Measurements from ENCODE around the gene ZNF680.
"Not testable (repeated sequence)": the region's sequence is repeated elsewhere in the genome, so short reads cannot be mapped to it uniquely, and the experiment has no call there.

ZNF680 gene

DNA sequence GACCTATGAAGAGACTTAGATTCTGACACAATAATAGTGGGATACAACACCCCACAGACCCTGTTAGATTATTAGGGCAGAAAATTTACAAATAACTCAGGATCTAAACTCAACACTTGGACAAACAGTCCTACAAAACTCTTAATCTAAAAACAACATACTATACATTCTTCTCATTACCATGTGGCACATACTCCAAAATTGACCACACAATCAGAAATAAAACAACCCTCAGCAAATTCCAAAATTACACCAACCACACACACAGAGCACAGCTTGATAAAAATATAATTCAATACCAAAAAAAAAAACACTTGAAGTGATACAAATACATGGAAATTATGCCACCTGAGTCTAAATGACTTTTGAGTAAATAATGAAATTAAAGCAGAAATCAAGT is 7.8 kb downstream of the ZNF680 start:
- DNase-seq: no peak

DNA sequence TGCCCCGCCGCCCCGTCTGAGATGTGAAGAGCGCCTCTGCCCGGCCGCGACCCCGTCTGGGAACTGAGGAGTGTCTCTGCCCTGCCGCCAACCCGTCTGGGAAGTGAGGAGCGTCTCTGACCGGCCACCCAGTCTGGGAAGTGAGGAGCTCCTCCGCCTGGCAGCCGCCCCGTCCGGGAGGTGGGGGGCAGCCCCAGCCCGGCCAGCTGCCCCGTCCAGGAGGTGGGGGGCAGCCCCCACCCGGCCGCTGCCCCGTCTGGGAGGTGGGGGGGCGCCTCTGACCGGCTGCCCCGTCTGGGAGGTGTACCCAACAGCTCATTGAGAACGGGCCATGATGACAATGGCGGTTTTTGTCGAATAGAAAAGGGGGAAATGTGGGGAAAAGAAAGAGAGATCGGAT is 8.7 kb downstream of the ZNF680 start:
- not testable (repeated sequence) for DNase-seq

DNA sequence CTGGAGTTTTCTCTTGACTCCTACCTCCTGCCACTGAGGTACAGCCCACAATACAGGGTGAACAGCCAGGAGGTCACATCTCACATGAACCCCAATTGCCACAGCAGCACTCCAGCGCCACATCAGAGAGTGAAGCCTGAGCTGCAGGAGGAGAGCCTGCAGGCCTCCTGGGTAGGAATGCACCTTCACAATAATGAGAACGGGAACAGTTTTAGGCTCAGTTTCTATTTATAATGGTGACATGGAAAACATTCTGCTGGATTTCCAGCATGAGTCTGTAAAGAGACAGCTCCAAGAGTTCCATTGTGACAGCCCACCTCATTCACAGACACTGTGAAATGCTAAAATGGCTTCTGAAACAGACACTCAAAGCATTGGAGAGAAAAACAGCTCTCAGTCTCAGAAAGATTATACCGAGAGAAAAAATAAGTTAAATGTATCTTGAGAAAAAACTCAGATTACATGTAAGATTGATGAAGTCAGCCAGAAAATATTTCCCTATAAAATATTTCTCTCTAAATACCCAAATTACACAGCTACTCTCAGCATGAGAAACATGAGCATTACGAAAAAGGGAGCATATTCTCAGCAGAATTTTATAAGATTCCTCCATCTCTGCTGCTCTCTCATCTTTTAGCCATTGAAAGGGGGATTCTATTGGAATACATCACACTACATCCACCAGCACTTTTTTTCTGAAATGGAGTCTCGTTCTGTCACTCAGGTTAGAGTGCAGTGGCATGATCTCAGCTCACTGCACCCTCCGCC is 11.3 kb downstream of the ZNF680 start:
- DNase-seq: no peak

DNA sequence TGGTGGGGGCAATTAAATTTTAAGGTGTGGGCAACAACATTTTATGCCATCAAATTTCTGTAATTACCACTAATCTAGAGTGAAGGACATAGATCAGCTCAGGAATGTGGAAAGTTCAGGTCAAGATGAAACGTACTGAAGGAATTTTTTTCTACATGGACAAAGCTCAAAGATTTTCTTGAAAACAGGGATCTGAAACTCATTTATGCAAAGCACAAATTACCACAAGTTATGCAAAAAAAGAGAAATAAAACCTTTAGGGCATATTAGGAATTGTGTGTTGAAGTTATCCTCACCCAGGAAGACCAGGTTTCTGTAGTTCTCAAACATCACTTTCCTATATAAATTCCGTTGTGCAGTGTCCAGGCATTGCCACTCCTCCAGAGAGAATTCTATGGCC is 18.9 kb downstream of the ZNF680 start:
- DNase-seq: no peak

DNA sequence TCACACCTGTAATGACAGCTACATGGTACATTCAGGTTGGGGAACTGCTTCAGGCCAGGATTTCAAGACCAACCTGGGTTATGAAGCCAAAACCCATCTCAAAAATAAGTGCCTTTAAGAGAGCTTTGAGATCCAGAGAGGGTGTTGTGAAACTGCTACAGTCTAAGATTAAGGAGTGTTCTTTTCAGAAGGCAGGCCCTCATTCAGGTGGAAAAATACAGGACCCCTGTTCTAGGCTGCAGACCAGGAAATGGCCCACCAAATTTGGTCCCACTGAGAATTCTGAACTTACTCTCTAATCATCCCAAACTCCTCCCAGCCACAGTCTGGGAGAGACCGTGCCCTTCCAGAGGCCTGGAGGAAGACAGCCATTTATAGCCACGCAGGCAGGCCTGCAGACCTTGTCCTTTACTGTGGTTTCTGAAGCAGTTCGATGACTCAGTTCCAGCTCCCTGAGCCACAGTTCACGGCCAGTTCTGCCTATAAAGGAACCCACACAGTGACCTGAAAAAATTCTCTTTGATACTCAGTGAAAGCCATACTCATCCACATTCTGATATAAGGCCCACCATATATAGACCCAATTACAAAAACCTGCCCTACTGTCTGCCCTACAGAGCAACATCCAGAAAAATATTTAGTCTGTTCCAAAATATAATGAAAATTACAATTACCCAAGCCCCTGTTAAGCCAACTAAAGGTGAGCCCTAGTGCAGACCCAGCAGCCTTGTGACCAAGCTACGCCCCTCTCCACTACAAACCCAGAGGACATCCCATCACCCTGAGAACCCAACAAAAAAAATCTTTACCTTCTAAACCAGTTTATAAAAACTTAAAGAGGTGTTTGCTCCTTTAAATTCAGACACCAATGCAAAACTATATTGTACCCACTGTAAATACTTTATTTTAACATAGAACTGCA is 21.2 kb downstream of the ZNF680 start:
- DNase-seq: no peak

DNA sequence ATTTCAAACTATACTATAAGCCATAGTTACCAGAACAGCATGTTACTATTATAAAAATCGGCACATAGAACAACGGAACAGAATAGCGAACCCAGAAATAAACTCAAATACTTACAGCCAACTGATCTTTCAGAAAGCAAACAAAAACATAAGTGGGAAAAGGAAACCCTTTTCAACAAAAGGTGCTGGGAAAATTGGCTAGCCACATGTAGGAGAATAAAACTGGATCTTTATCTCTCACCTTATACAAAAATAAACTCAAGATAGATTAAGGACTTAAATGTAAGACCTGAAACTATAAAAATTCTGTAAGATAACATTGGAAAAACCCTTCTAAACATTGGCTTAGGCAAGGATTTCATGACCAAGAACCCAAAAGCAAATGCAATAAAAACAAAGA is 29.1 kb downstream of the ZNF680 start:
- DNase-seq: no peak

DNA sequence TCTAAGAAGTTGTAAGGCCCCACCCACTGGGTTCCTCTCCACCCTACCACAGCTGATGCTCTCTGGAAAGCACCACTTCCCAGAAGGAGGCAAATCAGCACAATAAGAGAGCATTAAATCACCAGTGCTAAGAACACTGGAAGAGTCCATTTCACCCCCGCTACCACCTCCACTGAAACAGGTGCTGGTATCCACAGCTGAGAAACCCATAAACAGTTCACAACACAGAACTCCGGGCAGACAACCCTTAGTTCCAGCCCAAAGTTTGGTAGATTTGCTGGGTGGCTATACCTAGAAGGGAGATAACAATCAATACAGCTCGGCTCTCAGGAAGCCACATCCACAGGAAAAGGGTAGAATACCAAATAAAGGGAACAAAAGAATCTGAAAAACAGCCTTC is 34.1 kb downstream of the ZNF680 start:
- DNase-seq: no peak

DNA sequence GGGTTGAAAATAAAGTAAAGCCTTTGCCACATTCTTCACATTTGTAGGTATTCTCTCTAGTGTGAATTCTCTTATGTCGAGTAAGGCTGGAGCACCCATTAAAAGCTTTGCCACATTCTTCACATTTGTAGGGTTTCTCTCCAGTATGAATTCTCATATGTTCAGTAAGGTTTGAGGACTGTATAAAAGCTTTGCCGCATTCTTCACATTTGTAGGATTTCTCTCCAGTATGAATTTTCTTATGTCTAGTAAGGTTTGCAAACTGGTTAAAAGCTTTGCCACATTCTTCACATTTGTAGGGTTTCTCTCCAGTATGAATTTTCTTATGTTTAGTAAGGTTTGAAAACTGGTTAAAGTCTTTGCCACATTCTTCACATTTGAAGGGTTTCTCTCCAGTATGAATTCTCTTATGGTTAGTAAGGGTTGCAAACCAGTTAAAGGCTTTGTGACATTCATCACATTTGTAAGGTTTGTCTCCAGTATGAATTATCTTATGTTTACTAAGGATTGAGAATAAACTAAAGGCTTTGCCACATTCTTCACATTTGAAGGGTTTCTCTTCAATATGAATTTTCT is 41.4 kb downstream of the ZNF680 start:
- no peak for DNase-seq

DNA sequence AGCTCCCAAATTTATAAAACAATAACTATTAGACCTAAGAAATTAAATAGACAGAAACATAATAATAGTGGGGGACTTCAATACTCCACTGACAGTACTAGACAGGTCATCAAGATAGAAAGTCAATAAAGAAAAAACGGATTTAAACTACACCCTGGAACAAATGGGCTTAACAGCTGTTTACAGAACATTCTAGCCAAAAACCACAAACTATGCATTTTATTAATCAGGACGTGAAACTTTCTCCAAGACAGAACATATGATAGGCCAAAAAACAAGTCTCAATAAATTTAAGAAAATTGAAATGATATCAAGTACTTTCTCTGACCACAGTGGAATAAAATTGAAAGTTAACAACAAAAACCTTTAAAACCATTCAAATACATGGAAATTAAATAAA is 46.4 kb downstream of the ZNF680 start:
- DNase-seq: no peak

DNA sequence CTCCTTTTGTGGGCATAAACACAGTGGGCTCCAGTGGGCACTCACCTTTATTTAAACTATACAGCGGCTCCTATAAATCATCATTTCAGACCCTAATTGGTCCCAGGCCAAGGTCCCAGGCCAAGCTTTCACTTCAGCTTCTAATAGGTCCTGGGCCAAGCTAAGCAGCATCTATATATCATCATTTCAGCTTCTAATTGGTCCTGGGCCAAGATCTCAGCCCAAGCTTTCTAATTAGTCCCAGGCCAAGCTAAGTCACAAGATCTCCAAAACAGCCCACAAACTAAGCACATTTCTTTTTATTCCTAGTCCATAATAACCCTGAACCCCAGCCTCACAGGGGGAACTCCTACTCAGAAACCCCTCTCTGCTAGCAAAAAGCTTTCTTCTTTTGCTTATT is 47.1 kb downstream of the ZNF680 start:
- no peak for DNase-seq

DNA sequence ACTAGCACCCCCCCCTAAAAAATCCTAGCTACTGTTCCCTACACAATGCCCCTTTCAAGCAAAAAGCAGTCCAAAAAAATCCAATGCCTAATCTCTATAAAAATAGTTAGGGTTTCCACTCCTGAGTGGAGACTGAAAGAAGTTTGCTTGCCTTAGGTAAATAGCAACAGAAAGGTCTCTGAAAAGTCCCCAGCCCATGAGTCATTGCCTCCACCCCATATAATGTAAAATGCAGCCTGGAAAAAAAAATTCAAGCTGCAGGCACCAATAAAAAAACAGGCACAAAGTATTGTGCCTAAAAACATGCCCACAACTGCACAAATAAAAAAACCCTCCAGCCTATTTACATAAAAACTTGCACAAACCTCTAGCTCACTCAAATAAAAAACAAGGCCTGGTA is 47.5 kb downstream of the ZNF680 start:
- DNase-seq: no peak

DNA sequence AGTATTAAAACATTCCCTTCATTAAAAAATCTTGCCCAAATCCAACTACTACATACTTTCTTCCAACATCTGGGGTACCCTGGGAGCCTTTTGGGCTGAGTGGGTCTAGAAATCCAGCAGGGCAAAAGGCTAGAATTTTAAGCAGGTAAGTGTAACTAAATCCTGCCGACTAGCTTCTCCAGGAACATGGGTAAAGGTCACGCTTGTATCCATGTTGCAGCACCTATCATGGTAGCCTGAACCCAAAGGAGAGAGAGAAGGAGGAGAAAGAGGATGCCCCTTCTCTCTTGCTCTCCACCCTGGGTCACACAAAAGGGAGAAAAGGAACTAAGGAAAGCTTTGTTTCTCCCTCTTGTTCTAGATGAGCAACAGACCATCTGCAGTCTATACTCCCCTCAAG is 53.3 kb downstream of the ZNF680 start:
- DNase-seq: no peak

DNA sequence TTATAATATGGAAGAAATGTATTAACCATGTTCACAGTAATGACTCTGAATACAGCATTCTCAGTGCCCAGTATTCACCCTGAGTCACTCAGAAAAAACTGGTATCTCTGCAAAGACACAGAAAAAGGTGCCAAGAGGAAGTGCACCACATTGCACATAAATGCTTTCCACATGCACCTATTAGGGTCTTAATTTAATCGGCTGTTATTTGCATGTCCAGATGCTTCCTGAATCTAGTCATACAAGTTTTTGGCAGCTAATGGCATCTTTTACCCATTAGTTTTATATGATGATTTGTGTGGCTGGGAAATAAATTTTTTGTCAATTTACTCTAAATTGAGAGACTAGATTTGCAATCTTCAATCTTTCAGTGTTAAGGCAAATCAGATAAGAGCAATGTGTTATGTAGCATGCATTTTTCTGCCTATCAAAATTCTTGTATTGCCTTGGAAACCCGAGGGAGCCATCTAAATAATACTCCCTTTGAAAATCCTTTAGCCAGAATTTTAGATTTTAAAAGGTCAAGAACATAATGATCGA is 58.2 kb downstream of the ZNF680 start:
- DNase-seq: no peak

DNA sequence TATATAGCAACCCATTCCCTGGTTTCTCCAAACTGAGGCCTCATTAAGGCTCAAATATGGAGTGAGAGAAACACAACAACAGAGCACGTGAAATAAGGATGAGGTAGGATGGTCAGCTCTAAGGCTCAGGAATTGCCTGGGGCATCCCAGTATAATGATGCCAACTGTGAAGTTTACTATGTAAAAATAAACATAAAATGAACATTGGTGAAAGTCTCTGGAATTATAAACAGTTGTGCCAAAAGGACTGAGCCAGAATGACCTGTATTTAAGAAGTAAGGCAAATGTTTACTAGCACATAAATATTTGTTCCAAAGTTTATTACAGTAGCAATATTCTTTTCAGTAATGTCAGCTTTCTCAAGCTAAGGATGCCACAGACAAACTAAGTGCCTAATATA is 64.6 kb downstream of the ZNF680 start:
- DNase-seq: no peak

DNA sequence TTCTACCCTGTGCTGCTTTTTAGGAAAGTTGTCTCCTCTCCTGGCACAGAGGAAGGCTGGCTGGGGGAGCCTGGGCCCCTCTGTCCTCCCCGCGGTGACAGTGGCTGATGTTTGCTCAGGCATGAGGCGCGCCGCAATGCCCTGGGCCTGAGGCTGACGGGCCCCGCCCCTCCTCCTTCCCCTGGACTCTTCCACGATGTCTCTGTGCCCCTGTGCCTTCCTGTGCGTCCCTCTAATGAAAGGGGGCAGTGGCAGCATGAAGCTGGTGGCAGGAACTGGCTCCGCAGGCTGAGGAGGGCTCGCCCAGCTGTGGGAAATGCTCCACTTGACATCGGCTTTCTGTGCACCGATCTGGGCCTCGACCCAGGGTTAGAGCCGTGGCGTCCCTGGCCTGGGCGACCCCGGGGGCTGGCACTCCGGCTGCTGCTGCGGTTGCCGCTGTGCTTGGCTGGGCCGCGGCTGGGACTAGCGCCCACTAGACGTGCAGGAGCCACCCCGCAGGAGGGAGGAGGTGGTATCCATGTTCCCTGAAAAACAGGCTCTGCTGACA is 67.9 kb downstream of the ZNF680 start:
- no peak for DNase-seq

DNA sequence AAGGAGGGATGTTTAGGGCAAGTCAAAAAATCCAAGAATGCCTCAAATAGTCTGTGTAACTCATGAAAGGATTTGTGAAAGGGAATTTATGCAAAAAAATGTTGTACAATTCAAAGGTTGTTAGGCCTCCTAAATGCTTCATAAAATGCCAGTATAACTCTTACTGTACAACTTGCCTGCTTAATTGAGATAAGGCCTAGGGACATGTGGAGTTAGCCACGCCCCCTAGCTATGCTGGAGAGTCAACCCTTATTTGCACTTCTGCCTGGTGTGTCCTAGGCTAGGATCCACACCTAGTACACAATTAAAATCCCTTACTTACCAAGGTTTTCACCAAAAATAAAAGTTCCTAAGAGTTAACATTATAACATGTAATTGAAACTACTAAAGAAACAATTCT is 77.2 kb downstream of the ZNF680 start:
- DNase-seq: no peak
